GM19043 (cell line): Measurements from ENCODE around the gene IFT27.
"Not testable (repeated sequence)": the region's sequence is repeated elsewhere in the genome, so short reads cannot be mapped to it uniquely, and the experiment has no call there.

Experiments used
- ATAC-seq: cut with Tn5 transposase; IDR thresholded peaks from one replicate; pipeline ENCODE4 v1.9.1; 2021; ENCODE audit warnings: low read depth; ENCODE audit not compliant: unreplicated experiment

The IFT27 gene

GRCh38 chr22:36767035-36767775 lies 8.7 kb downstream of the IFT27 start:
- ATAC-seq: no peak

- ATAC-seq: no peak
These were observed 9.9 kb downstream of the IFT27 start for GRCh38 chr22:36765943-36766450.

- ATAC-seq: no peak
These were observed 10.6 kb downstream of the IFT27 start for GRCh38 chr22:36765131-36765942.

GRCh38 chr22:36764641-36765040 lies 11.3 kb downstream of the IFT27 start:
- no peak for ATAC-seq

- ATAC-seq: no peak
These were observed 11.9 kb downstream of the IFT27 start for GRCh38 chr22:36764060-36764459.

GRCh38 chr22:36763576-36763975 lies 12.3 kb downstream of the IFT27 start:
- ATAC-seq: no peak

GRCh38 chr22:36762687-36763260 lies 13.1 kb downstream of the IFT27 start:
- no peak for ATAC-seq

GRCh38 chr22:36761553-36762240 lies 14.2 kb downstream of the IFT27 start:
- ATAC-seq: no peak

- no peak for ATAC-seq
These were observed 15.1 kb downstream of the IFT27 start for GRCh38 chr22:36760786-36761185.

- no peak for ATAC-seq
These were observed 16.3 kb downstream of the IFT27 start for GRCh38 chr22:36759481-36760159.

- ATAC-seq: no peak
These were observed 17.1 kb downstream of the IFT27 start for GRCh38 chr22:36758792-36759271.

GRCh38 chr22:36757668-36758211 lies 18.2 kb downstream of the IFT27 start:
- ATAC-seq: no peak

- ATAC-seq: no peak
These were observed 18.9 kb downstream of the IFT27 start for GRCh38 chr22:36756746-36757655.

- ATAC-seq: no peak
These were observed 19.9 kb downstream of the IFT27 start for GRCh38 chr22:36756031-36756430.

GRCh38 chr22:36755316-36755715 lies 20.6 kb downstream of the IFT27 start:
- no peak for ATAC-seq

- not testable (repeated sequence) for ATAC-seq
These were observed 21.0 kb downstream of the IFT27 start for GRCh38 chr22:36754881-36755280.

- ATAC-seq: no peak
These were observed 22.0 kb downstream of the IFT27 start for GRCh38 chr22:36753916-36754315.

- ATAC-seq: no peak
These were observed 22.7 kb downstream of the IFT27 start for GRCh38 chr22:36753120-36753802.
